HG03060 (cell line): ENCODE results near the gene AQP2.

Source experiments
- ATAC-seq: cut with Tn5 transposase; IDR thresholded peaks from one replicate; pipeline ENCODE4 v1.9.1; 2021; ENCODE audit warnings: low read depth, moderate number of reproducible peaks; ENCODE audit not compliant: unreplicated experiment

Gene AQP2, protein sequence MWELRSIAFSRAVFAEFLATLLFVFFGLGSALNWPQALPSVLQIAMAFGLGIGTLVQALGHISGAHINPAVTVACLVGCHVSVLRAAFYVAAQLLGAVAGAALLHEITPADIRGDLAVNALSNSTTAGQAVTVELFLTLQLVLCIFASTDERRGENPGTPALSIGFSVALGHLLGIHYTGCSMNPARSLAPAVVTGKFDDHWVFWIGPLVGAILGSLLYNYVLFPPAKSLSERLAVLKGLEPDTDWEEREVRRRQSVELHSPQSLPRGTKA

DNA sequence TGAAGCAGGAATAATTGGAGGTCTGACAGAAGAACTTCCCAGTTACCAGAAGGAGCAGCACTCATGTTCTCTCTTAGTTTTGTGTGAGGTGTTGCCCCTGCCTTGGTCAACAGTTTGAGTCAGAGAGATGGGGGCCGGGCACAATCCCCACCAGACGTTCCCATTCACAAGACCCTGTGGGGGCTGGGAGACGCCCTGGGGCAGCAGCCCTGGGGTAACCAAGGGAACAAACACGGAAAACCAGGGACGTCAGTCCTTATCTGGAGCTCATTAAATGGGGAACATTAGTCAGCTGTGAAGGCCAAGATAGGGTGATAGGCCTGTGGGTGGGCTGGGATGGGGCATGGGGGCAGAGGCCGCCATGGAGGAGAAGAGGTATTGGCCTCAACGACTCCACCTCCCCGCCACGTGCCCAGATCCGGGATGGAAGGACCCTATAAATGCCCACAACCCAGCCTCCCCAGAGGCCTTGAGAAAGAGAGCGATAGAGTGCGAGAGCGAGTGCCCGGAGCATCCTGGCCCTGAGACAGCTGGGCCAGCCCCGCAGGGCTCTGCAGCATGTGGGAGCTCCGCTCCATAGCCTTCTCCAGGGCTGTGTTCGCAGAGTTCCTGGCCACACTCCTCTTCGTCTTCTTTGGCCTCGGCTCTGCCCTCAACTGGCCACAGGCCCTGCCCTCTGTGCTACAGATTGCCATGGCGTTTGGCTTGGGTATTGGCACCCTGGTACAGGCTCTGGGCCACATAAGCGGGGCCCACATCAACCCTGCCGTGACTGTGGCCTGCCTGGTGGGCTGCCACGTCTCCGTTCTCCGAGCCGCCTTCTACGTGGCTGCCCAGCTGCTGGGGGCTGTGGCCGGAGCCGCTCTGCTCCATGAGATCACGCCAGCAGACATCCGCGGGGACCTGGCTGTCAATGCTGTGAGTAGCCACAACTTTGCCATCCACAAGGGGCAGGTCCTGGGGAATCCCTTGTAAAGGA, at the start of gene AQP2:
TSS of gene AQP2 (plus strand) at position 465 of the 979 bp plus-strand sequence. CDS start at position 559, 94 bp downstream.
- ATAC-seq: no peak

GRCh38 chr12:49901026-49901425, 49.5 kb upstream of the AQP2 start:
- ATAC-seq: no peak

DNA sequence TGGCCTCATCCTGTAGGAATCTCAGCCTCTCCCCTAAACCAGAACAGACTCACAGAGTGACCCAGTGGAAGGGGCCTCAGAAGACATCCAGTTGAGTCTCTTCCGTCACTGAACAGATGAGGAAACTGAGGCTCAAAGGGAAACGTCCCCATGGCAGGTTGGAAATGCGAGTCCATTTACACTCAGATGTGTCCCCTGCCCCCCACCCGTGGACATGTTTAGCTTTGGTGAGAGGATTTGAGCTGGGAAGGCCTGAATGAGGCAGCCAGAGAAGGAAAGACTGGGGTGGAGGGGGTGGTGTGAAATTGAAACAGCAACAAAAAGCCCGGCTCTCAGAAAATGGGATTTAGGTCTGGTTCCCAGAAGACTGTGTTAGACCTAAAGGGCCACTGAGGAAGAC, 48.6 kb upstream of the AQP2 start:
- no peak for ATAC-seq

- no peak for ATAC-seq
Observed at GRCh38 chr12:49902399-49903350, 47.9 kb upstream of the AQP2 start.

GRCh38 chr12:49903351-49903699, 47.2 kb upstream of the AQP2 start:
- no peak for ATAC-seq

- no peak for ATAC-seq
Observed at GRCh38 chr12:49903700-49904423, 46.7 kb upstream of the AQP2 start, which contains the start of gene FAIM2. Gene FAIM2, minus strand, starts transcription at chr12:49903900. Its CDS starts 108 bp downstream, at chr12:49903792.

DNA sequence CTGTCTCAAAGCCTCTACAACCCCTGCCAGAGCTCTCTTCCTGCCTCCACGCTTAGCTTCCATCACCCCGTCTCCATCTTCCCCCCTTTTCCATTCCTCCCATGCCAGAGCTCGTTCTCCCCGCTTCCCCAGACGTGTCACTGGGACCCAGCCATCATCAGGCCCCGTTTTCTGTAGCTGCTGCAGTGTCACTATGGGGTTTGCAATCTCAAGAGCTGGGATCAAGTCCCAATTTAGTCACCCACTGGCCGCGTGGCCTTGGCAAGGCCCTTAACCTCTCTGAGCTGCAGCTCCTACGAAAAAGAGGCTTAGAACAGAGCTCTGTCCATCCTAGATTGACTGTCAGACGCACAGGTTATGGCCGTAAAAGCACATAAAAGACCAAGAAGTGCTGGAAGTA, 45.9 kb upstream of the AQP2 start:
- no peak for ATAC-seq

GRCh38 chr12:49905718-49906314, 44.7 kb upstream of the AQP2 start:
- no peak for ATAC-seq

DNA sequence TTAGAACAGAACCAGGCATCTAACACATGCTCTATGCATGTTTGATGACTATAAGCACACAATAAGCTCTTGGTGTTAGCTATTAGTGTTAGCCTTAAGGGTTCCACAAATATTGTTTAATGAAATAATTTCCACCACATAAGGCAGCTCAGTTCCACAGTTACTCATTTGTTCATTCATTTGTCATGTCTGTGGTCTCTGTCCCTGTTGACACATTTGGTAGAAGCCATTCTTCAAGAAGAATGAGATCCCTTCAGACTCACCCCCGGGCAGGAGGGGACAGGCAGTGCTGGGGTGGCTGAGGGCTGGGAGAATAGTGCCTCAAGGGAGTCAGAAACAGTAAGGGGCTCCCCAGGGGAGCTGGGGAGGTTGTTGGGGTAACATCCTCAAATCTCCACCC, 43.2 kb upstream of the AQP2 start:
- ATAC-seq: no peak

GRCh38 chr12:49909356-49909755, 41.2 kb upstream of the AQP2 start:
- no peak for ATAC-seq

DNA sequence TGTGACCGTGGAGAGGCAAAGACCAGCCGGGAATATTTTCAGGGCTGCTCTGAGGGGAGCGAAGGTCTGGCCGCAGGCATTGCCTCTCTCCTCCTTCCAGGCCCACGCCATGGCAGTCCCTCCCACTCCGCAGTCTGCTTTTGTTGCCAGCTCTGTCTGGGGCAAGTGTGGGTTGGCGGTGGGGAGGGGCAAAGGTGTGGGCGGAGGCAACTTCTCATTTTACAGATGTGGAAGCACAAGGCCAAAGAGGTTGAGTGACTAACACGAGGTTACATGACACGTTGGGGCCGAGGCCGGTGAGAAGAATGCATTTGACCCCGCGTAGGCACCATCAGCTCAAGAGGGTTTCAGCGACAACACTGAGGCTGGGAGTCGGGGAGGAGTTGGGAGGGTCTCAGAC, 40.7 kb upstream of the AQP2 start:
- no peak for ATAC-seq

- no peak for ATAC-seq
Observed at GRCh38 chr12:49910331-49911212, 40.0 kb upstream of the AQP2 start.

GRCh38 chr12:49911213-49911605, 39.3 kb upstream of the AQP2 start:
- ATAC-seq: no peak

GRCh38 chr12:49912345-49913255, 37.9 kb upstream of the AQP2 start:
- no peak for ATAC-seq

DNA sequence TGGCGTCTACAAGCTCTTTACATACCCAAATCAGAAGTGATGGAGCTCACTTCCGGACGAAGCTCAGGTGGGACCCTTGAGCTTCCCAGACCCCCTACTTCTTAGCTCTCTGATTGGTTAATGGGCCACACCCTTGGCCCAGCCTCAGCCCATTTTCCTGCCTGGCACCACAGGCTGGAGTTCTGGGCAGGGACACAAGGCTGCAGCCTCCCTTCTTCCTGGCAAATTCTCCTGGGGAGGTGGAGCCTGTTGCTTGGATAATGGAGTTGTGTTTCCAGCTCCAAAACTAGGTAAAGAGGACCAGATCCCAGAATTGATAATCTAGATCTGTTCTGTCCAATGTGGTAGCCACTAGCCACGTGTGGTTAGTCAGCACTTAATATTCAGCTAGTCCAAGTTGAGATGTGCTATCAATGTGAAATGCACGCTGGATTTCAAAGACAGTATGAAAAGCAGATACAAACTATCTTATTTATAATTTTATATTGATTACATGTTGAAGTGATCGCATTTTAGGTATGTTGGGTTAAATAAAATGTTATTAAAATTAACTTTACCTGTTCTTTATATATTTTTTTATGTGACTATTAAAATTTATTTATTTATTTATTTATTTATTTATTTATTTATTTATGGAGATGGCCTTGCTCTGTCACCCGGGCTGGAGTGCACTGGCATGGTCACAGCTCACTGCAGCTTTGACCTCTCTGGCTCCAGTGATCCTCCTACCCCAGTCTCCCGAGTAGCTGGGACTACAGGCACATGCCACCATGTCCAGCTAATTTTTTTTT, 34.2 kb upstream of the AQP2 start:
- ATAC-seq: no peak

GRCh38 chr12:49917166-49917787, 33.3 kb upstream of the AQP2 start:
- ATAC-seq: no peak
